Keratinocyte (primary cell): Measurements from ENCODE around the gene COL25A1. TPM values are rescaled to one million over a fixed set of nuclear protein-coding genes. Genes with fewer than 3 reads are reported as not detected.

Experiments used
- DNase-seq: peaks from one replicate; pipeline ENCODE4 v3.0.0-alpha.2; 2011; ENCODE audit warnings: low read depth, missing footprints, low spot score
- FAIRE-seq: peaks from 2 replicates; lab custom pipeline; 2011; peaks lifted over from hg19 to GRCh38; lab: Jason Lieb, UNC
- H2AFZ ChIP-seq: 2 replicates; pipeline ENCODE4 v1.6.0; 2012; ENCODE audit warnings: low read length, control low read depth, inconsistent platforms; ENCODE audit not compliant: control insufficient read depth
- H3K27ac ChIP-seq: 2 replicates; pipeline ENCODE4 v1.5.1; 2011; ENCODE audit warnings: low read length; ENCODE audit not compliant: control insufficient read depth, insufficient read depth
- H3K27me3 ChIP-seq: 3 replicates; pipeline ENCODE4 v1.6.0; 2011; ENCODE audit warnings: low read length; ENCODE audit not compliant: control insufficient read depth, insufficient read depth; ENCODE audit errors: extremely low read depth
- H3K36me3 ChIP-seq, 2 experiments: 2 replicates in 1 of 2; 3 replicates in 1 of 2; pipeline ENCODE4 v1.5.1; 2011; ENCODE audit warnings: low read length in 2 of 2, mild to moderate bottlenecking in 1 of 2; ENCODE audit not compliant: control insufficient read depth in 2 of 2, insufficient read depth in 2 of 2; ENCODE audit errors: extremely low read depth in 1 of 2
- H3K4me1 ChIP-seq: 3 replicates; pipeline ENCODE4 v1.5.1; 2011; ENCODE audit warnings: low read length; ENCODE audit not compliant: control insufficient read depth, insufficient read depth; ENCODE audit errors: extremely low read depth
- H3K4me2 ChIP-seq: 3 replicates; pipeline ENCODE4 v1.6.0; 2011; ENCODE audit warnings: low read depth, low read length; ENCODE audit not compliant: control insufficient read depth, insufficient read depth; ENCODE audit errors: extremely low read depth
- H3K4me3 ChIP-seq, 3 experiments: fragments of 200-600 bp in 1 of 3; sonication (generic) in 1 of 3; 2 replicates in 2 of 3; 3 replicates in 1 of 3; pipeline ENCODE4 v1.5.1; 2011 to 2016; ENCODE audit warnings: low read length in 3 of 3, mild to moderate bottlenecking in 3 of 3, control low read depth in 2 of 3, inconsistent platforms in 1 of 3, low read depth in 1 of 3, mixed read lengths in 1 of 3, mixed run types in 1 of 3, moderate library complexity in 1 of 3; ENCODE audit not compliant: control insufficient read depth in 2 of 3, insufficient read depth in 2 of 3; ENCODE audit errors: extremely low read depth in 1 of 3
- H3K79me2 ChIP-seq: 2 replicates; pipeline ENCODE4 v1.6.0; 2012; ENCODE audit warnings: low read length; ENCODE audit not compliant: control insufficient read depth, insufficient read depth
- H3K9ac ChIP-seq: 3 replicates; pipeline ENCODE4 v1.6.0; 2011; ENCODE audit warnings: low read length; ENCODE audit not compliant: control insufficient read depth, insufficient read depth; ENCODE audit errors: extremely low read depth
- H3K9me1 ChIP-seq: 3 replicates; pipeline ENCODE4 v1.6.0; 2011; ENCODE audit warnings: low read length; ENCODE audit not compliant: control insufficient read depth, insufficient read depth; ENCODE audit errors: extremely low read depth
- H3K9me3 ChIP-seq: 2 replicates; pipeline ENCODE4 v1.5.1; 2012; ENCODE audit warnings: low read depth, low read length; ENCODE audit not compliant: control insufficient read depth
- H4K20me1 ChIP-seq: 3 replicates; pipeline ENCODE4 v1.6.0; 2011; ENCODE audit warnings: low read length; ENCODE audit not compliant: control insufficient read depth, insufficient read depth; ENCODE audit errors: extremely low read depth
- CTCF ChIP-seq, 3 experiments: IDR thresholded peaks in 1 of 3; conservative IDR thresholded peaks in 1 of 3; optimal IDR thresholded peaks in 1 of 3; 2 replicates in 2 of 3; 3 replicates in 1 of 3; pipeline versions ENCODE3 to v1.5.1; 2011; ENCODE audit warnings: low read length in 3 of 3, mild to moderate bottlenecking in 3 of 3, moderate library complexity in 2 of 3, control low read depth in 1 of 3, inconsistent platforms in 1 of 3; ENCODE audit not compliant: insufficient read depth in 2 of 3; ENCODE audit errors: extremely low read depth in 1 of 3
- EZH2 ChIP-seq: IDR thresholded peaks from one replicate; pipeline ENCODE4 v1.6.1; 2012; ENCODE audit warnings: inconsistent platforms, mild to moderate bottlenecking, low read length, moderate library complexity
- dilution Hi-C: fragments of 300-500 bp; cut with MboI; formaldehyde crosslinking; loops from one replicate; pipeline ENCODE4 v1.7.0; 2020; ENCODE audit warnings: low sequenced_read_pairs; ENCODE audit not compliant: extremely low pct_ligation_motif_present
- polyA plus RNA-seq, 5 experiments: library from polyadenylated mRNA; depleted of rRNA in 3 of 5; stranded (reverse) in 3 of 5; stranded (forward) in 1 of 5; unstranded in 1 of 5; fragments of >200 nt; gene quantifications; 1 replicate in 1 of 5; 2 replicates in 3 of 5; 3 replicates in 1 of 5; pipeline versions ENCODE4 v1.2.1 to v1.2.3, GENCODE V29; 2011 to 2012; ENCODE audit warnings: missing spikeins in 2 of 5, low read depth in 1 of 5, low replicate concordance in 1 of 5

Gene COL25A1
- polyA plus RNA-seq, 1 donor (not counting 4 experiments of a cell fraction or from before 2014, with no cell fraction given): not detected

- Histone ChIP-seq H3K9me1 (no peaks in the 10 kb centered on the region), H3K4me2 (no peak overlapping the region), H3K4me1 (no peaks in the 10 kb centered on the region), H2AFZ (no peak overlapping the region), H4K20me1 (no peaks in the 10 kb centered on the region), H3K36me3 (no peaks in the 10 kb centered on the region), H3K79me2 (no peaks in the 10 kb centered on the region), H3K27me3 (no peaks in the 10 kb centered on the region), H3K4me3 (no peak overlapping the region), H3K9me3 (no peaks in the 10 kb centered on the region), H3K9ac (no peak overlapping the region), H3K27ac (no peak overlapping the region)
- dilution Hi-C loops: no loop called here
- DNase-seq: no peak
- FAIRE-seq: no peak
- no peak for TF ChIP-seq EZH2
- no peak for TF ChIP-seq CTCF (optimal IDR thresholded peaks at IDR 0.05 in 1 of 3, IDR thresholded peaks at IDR 0.05 in 1 of 3, conservative IDR thresholded peaks at IDR 0.05 in 1 of 3; ENCODE audit: extremely low read depth in 1 of 3, insufficient read depth in 2 of 3, low read length in 3 of 3)
These were observed 174.6 kb downstream of the COL25A1 start for GRCh38 chr4:109127866-109128265.

- no peak overlapping the region for H3K9ac ChIP-seq
- no peaks in the 10 kb centered on the region for H4K20me1 ChIP-seq
- no peak overlapping the region for H3K4me2 ChIP-seq
- no peak for DNase-seq
- H3K27ac ChIP-seq: no peak overlapping the region
- H3K36me3 ChIP-seq: no peaks in the 10 kb centered on the region
- FAIRE-seq: no peak
- no peak overlapping the region for H3K4me3 ChIP-seq
- no peaks in the 10 kb centered on the region for H3K9me1 ChIP-seq
- no peaks in the 10 kb centered on the region for H3K27me3 ChIP-seq
- H2AFZ ChIP-seq: no peak overlapping the region
- H3K4me1 ChIP-seq: no peaks in the 10 kb centered on the region
- TF ChIP-seq CTCF (optimal IDR thresholded peaks at IDR 0.05 in 1 of 3, IDR thresholded peaks at IDR 0.05 in 1 of 3, conservative IDR thresholded peaks at IDR 0.05 in 1 of 3; ENCODE audit: extremely low read depth in 1 of 3, insufficient read depth in 2 of 3, low read length in 3 of 3) (no peak), EZH2 (no peak)
- dilution Hi-C loops: no loop called here
- H3K79me2 ChIP-seq: no peaks in the 10 kb centered on the region
- no peaks in the 10 kb centered on the region for H3K9me3 ChIP-seq
These were observed 175.6 kb downstream of the COL25A1 start for GRCh38 chr4:109126856-109127255.
